ENCODE measurements around the gene DUSP22.

Gene DUSP22

GRCh38 chr6:311679-312220 lies 19.5 kb downstream of the DUSP22 start:
- DNase-seq = no peak

GRCh38 chr6:313087-313486 lies 20.8 kb downstream of the DUSP22 start:
- no peak for DNase-seq

GRCh38 chr6:313917-314316 lies 21.6 kb downstream of the DUSP22 start:
- no peak for DNase-seq

- DNase-seq = no peak
Observed at GRCh38 chr6:314377-314776, 22.1 kb downstream of the DUSP22 start.

- DNase-seq = no peak
Observed at GRCh38 chr6:315226-315625, 22.9 kb downstream of the DUSP22 start.

- DNase-seq = no peak
Observed at GRCh38 chr6:315921-316752, 23.9 kb downstream of the DUSP22 start.

- no peak for DNase-seq
Observed at GRCh38 chr6:316753-317038, 24.4 kb downstream of the DUSP22 start.

- no peak for DNase-seq
Observed at GRCh38 chr6:317060-317447, 24.8 kb downstream of the DUSP22 start.

GRCh38 chr6:317448-318144 lies 25.3 kb downstream of the DUSP22 start:
- no peak for DNase-seq

GRCh38 chr6:318243-318890 lies 26.1 kb downstream of the DUSP22 start:
- DNase-seq = no peak

- DNase-seq = no peak
Observed at GRCh38 chr6:319177-320131, 27.2 kb downstream of the DUSP22 start.

GRCh38 chr6:320351-321157 lies 28.3 kb downstream of the DUSP22 start:
- DNase-seq = no peak

GRCh38 chr6:321158-321438 lies 28.8 kb downstream of the DUSP22 start:
- DNase-seq = no peak

- no peak for DNase-seq
Observed at GRCh38 chr6:321536-322258, 29.4 kb downstream of the DUSP22 start.

- no peak for DNase-seq
Observed at GRCh38 chr6:322259-322930, 30.1 kb downstream of the DUSP22 start.

GRCh38 chr6:322940-323729 lies 30.8 kb downstream of the DUSP22 start:
- DNase-seq = no peak

GRCh38 chr6:323730-324088 lies 31.4 kb downstream of the DUSP22 start:
- no peak for DNase-seq

- DNase-seq = no peak
Observed at GRCh38 chr6:324116-324728, 31.9 kb downstream of the DUSP22 start.

- DNase-seq = no peak
Observed at GRCh38 chr6:324729-325125, 32.4 kb downstream of the DUSP22 start.

All from fibroblast of skin of back (primary cell).